ENCODE results near the gene SRP54. TPM values are rescaled to one million over a fixed set of nuclear protein-coding genes. Genes with fewer than 3 reads are reported as not detected.

Gene SRP54
- total and polyA plus RNA-seq, 2 of the 13 experiments (the other 11 are each of a cell fraction or from before 2014, with no cell fraction given) = 42.2 to 207 TPM

DNA sequence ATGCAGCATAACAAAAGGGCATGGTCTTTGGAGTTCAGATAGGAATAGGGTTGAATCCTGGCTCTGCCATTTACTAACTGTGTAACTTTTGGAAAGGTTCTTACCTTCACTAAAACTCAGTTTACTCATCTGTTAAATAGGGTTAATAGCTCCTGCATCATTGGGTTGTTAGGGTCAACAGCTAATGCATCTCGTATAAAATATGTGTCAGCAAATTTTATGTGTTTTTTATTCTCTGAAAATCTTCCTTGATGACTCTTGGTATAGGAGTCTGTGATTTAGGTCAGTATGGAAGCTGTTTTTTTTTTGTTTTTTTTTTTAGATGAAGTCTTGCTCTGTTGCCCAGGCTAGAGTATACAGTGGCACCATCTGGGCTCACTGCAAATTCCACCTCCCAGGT lies 36.1 kb upstream of the SRP54 start (continued):
- TF ChIP-seq, protein P1, sequence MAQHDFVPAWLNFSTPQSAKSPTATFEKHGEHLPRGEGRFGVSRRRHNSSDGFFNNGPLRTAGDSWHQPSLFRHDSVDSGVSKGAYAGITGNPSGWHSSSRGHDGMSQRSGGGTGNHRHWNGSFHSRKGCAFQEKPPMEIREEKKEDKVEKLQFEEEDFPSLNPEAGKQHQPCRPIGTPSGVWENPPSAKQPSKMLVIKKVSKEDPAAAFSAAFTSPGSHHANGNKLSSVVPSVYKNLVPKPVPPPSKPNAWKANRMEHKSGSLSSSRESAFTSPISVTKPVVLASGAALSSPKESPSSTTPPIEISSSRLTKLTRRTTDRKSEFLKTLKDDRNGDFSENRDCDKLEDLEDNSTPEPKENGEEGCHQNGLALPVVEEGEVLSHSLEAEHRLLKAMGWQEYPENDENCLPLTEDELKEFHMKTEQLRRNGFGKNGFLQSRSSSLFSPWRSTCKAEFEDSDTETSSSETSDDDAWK (CRISPR knock-in tag; IDR thresholded peaks at IDR 0.05) = no peak
- TF ChIP-seq, protein P2, sequence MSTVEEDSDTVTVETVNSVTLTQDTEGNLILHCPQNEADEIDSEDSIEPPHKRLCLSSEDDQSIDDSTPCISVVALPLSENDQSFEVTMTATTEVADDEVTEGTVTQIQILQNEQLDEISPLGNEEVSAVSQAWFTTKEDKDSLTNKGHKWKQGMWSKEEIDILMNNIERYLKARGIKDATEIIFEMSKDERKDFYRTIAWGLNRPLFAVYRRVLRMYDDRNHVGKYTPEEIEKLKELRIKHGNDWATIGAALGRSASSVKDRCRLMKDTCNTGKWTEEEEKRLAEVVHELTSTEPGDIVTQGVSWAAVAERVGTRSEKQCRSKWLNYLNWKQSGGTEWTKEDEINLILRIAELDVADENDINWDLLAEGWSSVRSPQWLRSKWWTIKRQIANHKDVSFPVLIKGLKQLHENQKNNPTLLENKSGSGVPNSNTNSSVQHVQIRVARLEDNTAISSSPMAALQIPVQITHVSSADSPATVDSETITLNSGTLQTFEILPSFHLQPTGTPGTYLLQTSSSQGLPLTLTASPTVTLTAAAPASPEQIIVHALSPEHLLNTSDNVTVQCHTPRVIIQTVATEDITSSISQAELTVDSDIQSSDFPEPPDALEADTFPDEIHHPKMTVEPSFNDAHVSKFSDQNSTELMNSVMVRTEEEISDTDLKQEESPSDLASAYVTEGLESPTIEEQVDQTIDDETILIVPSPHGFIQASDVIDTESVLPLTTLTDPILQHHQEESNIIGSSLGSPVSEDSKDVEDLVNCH (CRISPR knock-in tag; IDR thresholded peaks at IDR 0.05) = no peak
- TF ChIP-seq, protein P3, sequence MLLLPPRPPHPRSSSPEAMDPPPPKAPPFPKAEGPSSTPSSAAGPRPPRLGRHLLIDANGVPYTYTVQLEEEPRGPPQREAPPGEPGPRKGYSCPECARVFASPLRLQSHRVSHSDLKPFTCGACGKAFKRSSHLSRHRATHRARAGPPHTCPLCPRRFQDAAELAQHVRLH (CRISPR knock-in tag; IDR thresholded peaks at IDR 0.05; ENCODE audit: borderline replicate concordance, low read depth) = no peak
- no peak for TF ChIP-seq NR3C1 (CRISPR knock-in tag; IDR thresholded peaks at IDR 0.05)
- no peak for TF ChIP-seq ZBTB7A (CRISPR knock-in tag; IDR thresholded peaks at IDR 0.05)
- TF ChIP-seq TOE1 (CRISPR knock-in tag; IDR thresholded peaks at IDR 0.05) = no peak
- no peak for TF ChIP-seq SAP130 (CRISPR knock-in tag; IDR thresholded peaks at IDR 0.05; ENCODE audit: low read depth)
- TF ChIP-seq ZKSCAN5 (CRISPR knock-in tag; IDR thresholded peaks at IDR 0.05) = no peak

DNA sequence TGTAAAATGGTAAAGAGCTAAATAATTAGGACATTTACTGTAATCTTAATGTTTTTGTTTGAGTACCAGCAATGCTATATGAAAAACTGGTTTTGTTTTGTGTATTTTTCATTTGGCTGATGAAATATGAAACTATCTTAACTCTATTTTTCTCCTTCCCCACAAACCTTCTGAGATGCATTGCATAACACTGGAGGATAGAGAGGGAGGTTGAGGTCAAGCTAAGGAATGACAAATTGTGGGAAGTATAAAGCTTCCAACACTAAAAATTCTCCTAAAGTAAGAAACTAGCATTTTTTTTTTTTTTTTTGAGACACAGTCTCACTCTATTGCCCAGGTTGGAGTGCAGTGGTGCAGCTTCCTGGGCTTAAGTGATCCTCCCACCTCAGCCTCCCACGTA lies 31.5 kb upstream of the SRP54 start:
- ChIA-PET CTCF (ENCODE audit: low intra/inter-chr PET ratio, low total read pairs) (no interaction called here), POLR2A (interaction anchor here (1.7 kb wide), 1 partner anchor 30 kb away, joined by 5 read pairs; no protein-coding TSS in a partner anchor)
- no peaks in the 10 kb centered on the region for H3K27me3 ChIP-seq (ENCODE audit: control insufficient read depth in 1 of 2, insufficient read depth in 2 of 2, low read length in 2 of 2)
- H3K79me2 ChIP-seq (ENCODE audit: insufficient read depth, low read length) = no peaks in the 10 kb centered on the region
- H3K9ac ChIP-seq (ENCODE audit: insufficient read depth, low read depth, low read length) = no peak overlapping the region
- FAIRE-seq (no peak), DNase-seq (ENCODE audit: low spot score) (no peak), ATAC-seq (no peak)
- H3K4me2 ChIP-seq (ENCODE audit: low read depth, low read length) = no peak overlapping the region
- H3K4me1 ChIP-seq (ENCODE audit: insufficient read depth, low read length) = no peaks in the 10 kb centered on the region
- H3K4me3 ChIP-seq (replicated peaks in 1 of 3; ENCODE audit: insufficient read depth in 1 of 3, low read depth in 2 of 3, low read length in 3 of 3) = no peak overlapping the region
- no TSS peak for BruUV-seq (replicated peaks)
- peaks cover 18 to 50% of the 10 kb centered on the region in 2 experiments for H3K36me3 ChIP-seq (replicated peaks in 1 of 2; ENCODE audit: control insufficient read depth in 1 of 2, insufficient read depth in 2 of 2, low read length in 2 of 2)
- in situ Hi-C loops (cut with HindIII; ENCODE audit: extremely low pct_ligation_motif_present, low pct_unique_long_range_greater_than_20kb) = no loop called here
- 100% methylated on average over 1 of the region's 1 CpG for WGBS (ENCODE audit: low lambda C conversion rate)
- H2AFZ ChIP-seq (ENCODE audit: low read length) = no peak overlapping the region
- no peak for TF ChIP-seq ZNF143 (CRISPR knock-in tag; IDR thresholded peaks at IDR 0.05)
- TF ChIP-seq HMG20B (CRISPR knock-in tag; conservative IDR thresholded peaks at IDR 0.05) = no peak
- no peak for TF ChIP-seq ZSCAN9 (CRISPR knock-in tag; IDR thresholded peaks at IDR 0.05; ENCODE audit: borderline replicate concordance)
- TF ChIP-seq ZNF720 (CRISPR knock-in tag; IDR thresholded peaks at IDR 0.05) = no peak
- no peak for TF ChIP-seq ZNF792 (CRISPR knock-in tag; IDR thresholded peaks at IDR 0.05)
- no peak for TF ChIP-seq NR1H2 (CRISPR knock-in tag; IDR thresholded peaks at IDR 0.05; ENCODE audit: borderline replicate concordance, low read depth)
- no peak for TF ChIP-seq ZNF207 (IDR thresholded peaks at IDR 0.05; ENCODE audit: borderline replicate concordance)
- no peak for TF ChIP-seq ZBTB38 (CRISPR knock-in tag; IDR thresholded peaks at IDR 0.05)
- no peak for TF ChIP-seq ZNF468 (CRISPR knock-in tag; IDR thresholded peaks at IDR 0.05)
- H3K9me3 ChIP-seq (ENCODE audit: low read length) = no peaks in the 10 kb centered on the region
- no peaks in the 10 kb centered on the region for H4K20me1 ChIP-seq (ENCODE audit: insufficient read depth, low read length)
- intact Hi-C loops (cut with micrococcal nuclease; ENCODE audit: unreplicated experiment) = no loop called here
- H3K27ac ChIP-seq (ENCODE audit: extremely low read length, insufficient read depth, low read length) = no peak overlapping the region
